HG03558 (cell line): ENCODE results near the gene R3HDM2.

Source experiments
- ATAC-seq: cut with Tn5 transposase; IDR thresholded peaks from one replicate; pipeline ENCODE4 v1.9.1; 2021; ENCODE audit warnings: moderate number of reproducible peaks; ENCODE audit not compliant: unreplicated experiment; ENCODE audit errors: extremely low read depth

The R3HDM2 gene

DNA sequence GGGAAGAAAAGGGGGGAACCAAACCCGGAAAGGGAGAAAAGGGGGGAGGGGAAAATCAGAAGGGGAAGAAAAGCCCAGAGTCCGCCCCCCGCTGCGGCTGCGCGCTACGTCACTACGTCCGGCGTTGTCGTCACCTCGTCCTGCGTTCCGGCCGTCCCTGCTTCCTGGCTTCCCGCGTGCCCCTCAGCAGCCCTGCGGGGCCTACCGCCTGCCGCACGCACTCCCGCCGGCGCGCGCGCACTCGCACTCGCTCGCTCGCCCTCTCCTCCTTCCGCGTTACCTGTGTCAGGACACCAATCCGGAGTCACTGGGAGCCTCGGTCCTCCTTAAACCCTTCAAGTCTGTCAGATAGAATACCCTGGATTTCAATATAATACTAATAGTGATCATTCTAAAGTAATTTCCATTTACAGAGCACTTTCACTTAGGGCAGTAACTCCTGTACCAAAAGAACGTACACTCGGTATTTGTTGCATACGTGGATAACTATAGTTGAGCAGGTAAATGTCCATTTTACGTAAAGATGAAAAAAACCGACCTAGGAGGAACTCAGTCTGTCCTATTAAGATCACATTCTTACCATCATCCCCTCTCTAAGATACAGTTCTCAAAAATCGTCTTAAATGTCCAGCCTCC lies at the start of gene R3HDM2:
Gene R3HDM2, minus strand, starts transcription at position 113 of the 636 bp plus-strand sequence. CDS start 120,615 bp downstream, outside the sequence.
- peak; percentile 89 for ATAC-seq

DNA sequence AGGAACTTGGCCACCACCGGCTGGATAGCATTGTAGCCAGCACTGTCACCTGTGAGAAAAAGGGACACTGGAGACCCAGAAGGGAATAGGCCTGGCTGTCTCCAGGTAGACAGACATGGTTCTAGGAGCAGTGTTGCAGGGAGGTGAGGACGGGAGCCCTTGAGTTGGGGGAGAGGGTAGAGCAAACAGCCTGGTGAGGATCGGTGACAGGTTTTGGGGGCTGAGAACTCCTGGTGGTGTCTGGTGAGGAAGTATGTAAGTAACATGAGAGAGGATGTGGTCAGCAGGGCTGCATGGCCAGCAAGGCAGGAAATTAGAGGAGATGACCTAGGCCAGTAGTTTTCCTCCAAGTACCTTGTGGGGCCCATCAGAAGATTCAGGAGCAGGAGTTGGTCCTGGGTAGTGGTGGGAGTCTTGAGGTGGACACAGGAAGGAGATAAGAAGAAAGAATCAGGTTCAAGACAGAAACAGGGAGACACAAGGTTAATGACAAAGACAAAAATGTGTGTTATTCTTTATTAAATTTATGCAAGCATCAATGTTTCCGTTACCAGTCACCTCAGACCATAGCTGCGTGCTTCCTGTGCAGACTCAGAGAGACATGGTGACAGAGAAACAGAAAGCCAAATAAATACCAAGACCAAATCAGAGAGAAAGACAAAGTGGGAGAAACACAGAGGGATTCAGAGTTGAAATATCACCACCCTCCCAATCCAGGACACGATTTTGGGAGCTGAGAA lies 48.7 kb upstream of the R3HDM2 start, which contains the start of gene ARHGAP9:
Gene ARHGAP9, minus strand, starts transcription at position 491 of the 740 bp plus-strand sequence. Its CDS starts 460 bp downstream, at position 31.
- ATAC-seq, result no peak

DNA sequence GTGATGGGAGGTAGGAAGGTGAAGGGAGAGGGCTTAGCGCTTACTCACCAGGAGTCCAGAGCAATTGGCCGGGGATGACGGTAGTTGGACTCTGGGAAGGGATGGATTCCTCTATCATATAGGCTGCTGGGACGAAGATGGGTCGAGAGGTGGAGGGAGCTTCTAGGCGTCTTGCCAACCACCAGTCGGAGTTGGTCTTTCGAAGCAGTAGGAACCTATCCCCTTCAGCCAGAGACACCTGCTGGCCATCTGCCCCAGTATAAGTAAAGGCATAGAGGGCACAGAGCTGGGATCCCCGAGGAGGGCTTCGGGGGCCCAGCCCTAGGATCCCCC lies 48.2 kb upstream of the R3HDM2 start:
- ATAC-seq, result no peak

DNA sequence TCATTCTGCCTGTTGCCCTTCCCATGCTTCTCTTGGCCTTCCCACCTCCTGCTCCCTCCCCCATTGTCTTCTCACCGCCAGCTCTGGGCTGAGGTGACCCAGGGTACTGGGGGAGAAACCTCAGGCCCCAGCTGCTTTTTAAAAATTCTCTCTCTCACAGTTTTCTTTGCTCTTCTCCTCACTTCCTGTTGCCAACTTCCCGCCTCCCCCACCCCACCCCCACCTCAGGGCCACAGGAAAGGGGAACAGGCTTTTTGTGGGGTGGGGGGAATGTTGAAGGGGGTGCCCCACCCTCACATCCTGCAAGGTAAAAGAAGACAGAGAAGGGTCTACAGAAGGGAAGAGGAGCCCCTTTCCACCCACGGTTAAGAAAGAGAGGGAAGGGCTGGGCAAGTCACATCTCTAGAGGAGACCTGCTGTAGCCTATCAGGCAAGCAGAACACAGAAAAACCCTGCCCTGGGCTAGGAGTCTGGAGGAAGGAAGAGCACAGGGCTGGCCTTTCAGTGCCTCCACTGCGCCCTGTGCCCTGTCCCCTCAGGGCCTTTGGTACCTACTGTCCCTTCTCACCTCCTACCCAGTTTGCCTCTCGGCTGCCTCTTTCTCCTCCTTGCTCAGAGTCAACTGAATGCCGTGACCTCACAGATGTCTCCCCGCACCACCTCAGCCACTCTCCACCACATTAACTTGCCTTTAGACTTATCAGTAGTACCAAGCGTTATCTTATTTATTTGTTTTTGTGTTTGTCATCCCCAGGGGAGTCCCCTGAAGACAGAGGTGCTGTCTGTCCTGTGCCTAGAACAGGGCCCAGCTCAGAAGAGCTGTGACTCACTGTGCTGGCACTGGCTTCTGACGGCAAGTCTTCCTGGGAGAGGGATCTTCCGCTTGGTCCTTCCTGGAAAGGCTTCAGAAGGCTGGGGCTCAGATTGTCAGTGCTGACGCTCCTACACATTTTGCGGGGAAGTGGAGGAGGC lies 47.2 kb upstream of the R3HDM2 start:
- ATAC-seq, result no peak

DNA sequence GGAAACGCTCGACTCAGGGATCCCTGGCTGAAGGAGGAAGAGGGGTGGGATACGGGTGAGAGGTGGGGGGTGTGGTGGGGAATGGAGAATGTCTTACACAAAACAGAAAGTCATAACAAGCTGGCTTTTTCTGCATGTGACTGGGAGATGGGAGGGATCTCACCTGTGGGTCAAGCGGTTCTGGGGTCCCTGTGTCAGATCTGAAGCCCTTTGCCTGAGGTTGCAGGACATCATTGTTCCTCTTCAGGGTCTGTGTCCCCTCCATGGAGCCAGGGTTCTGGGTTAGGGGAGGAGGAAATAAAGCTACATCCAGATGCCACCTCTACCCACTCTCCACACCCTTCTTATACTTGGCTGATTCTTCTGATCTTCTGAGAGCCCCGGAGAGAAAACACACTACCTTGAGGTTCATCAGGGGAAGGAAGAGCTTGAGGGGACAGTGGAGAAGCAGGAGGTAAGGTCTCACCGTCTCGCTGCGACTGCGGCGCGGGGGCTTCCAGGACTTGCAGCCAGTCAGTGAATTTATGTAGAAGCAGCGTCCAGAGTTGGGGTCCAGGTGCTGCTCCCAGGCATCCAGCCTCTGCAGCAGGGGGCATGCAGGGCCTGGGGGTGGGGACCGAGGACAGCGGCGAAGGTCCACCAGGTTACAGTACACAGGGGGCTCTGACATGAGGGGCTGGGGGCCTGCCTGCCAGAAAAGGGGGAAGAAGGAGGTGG lies 46.3 kb upstream of the R3HDM2 start:
- no peak for ATAC-seq

DNA sequence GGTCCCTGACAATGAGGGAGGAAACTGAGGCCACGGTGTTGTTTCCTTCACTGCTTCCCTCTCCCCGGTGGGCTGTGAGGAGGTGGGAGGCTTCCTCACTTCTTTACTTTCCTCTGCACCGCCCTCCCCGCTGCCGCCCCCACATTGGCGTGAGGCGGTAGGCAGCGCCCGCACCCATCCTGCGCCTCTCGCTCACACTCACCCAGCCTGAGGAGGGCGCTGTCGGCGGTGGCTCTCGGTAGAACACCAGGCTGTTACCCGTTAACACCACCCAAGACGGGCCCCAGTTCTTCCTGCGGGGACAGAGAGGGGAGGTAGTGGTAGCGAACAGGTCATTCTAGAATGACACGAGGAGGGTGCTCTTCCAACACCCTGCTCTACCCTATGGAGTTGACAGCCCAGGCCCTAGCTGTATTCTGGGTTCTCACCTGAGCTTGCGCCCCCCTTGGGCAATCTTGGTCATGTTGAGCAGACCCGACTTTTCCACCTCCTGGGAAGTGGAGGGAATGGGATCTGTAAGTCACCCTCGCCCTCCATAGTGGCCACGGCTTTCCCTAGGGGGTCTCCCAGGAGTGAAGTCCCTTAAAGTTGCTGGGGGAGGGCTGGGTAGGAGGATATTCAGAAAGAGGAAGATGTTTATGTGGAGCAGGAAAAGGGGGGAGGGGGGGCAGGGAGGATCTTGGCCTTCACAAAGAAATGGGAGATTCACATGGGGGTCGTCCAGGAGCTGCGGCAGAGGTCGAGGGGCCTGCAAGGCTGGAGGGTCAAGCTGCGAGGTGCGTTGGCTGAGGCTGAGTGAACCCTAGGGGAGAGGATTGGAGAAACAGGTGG lies 45.5 kb upstream of the R3HDM2 start:
- ATAC-seq, result no peak

DNA sequence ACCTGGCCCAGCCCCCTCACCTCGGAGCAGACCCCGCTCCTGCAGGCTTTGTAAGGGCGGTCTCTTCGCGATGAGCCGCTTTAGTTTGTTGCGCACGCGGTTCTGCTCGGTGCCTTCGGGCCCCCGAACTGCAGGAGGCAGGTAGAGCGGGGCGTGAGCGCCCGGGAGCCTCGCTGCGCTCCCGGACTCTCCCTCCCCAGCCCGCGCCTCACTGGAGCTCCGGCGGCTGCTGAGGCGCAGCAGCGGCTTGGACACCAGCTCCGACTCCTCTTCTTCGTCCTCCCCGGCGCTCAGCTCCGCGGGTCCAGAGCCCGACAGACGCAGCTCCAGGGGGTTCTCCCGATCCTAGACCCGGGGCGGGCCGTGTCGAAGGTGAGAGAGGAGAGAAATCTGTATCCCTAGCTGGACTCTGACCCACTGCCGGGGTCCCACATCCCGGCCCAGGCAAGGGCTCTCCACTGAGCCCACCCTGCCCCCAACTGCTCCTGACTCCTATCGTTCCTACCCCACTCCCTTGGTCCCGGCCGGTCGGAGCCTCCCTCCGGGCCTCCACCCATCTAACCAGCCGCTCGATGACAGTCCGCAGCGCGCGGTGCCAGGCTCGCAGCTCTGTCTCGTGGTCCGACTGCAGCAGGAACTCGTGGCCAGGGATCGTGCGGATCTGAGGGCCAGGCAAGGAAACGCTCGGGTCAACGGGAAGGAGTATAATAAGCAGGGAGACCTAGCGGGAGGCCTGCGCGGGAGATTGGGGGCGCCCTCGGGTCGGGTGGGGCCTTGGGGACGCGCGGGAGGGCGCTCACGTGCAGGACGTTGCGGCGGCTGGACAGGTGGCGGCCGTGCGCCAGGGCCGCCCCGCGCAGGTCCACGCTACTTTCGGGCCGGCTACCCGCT lies 44.7 kb upstream of the R3HDM2 start:
- no peak for ATAC-seq

DNA sequence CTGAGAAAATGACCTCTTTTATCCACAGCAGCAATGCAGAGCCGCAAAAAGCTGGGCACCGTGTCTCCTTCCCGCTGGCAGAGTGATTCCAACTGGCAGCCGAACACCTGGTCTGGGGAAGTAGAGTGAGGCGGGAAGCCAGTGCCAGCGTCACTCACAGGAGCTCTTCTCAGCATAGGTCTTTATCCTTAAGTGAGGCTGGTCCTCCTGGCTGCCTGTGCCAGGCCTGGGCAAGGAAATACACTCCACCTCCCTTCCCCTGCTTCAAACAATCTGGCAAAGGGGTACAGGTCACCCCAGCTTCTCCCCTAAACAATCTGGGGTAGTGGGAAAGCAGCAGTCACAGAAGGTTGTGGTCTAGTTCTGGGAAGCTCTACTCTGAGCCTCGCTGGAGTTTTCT lies 44.0 kb upstream of the R3HDM2 start:
- ATAC-seq, result no peak

DNA sequence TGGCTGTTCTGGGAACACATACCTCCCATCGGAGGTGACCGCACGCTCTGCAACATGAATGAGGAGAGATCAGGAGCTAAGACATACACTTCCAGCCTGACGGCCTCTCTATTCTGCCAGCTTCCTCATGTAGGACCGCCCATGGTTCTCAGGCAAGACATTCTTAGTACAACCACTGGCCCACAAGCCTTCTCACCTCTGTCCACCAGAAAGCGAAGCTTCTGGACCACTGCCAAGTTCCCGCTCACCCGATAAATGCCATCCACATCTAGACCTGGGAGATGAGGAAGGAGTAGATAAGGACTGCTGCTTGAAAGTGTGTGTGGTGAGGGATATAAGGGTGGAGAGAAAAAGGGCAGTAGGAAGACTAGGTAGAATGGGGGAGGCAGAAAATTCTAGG lies 43.6 kb upstream of the R3HDM2 start:
- ATAC-seq, result no peak

DNA sequence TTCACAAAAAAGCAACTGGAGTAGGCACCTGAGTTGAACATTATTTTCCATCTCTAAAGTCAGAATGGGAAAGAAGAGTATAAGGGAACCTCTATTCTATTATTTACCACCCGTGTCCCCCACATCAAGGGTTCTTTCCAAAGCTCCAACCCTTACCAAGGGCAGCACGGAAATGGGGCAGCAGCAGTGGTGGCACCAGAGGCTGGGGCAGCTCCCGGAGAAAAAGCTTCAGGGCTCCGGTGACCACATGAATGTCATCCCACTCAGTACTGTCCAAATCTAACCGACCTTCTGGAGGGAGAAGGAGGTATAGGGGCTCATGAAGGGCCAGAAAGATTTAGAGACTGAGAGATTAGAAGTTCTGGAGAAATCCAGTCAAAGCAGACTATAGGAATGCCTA lies 43.0 kb upstream of the R3HDM2 start:
- ATAC-seq, result no peak

DNA sequence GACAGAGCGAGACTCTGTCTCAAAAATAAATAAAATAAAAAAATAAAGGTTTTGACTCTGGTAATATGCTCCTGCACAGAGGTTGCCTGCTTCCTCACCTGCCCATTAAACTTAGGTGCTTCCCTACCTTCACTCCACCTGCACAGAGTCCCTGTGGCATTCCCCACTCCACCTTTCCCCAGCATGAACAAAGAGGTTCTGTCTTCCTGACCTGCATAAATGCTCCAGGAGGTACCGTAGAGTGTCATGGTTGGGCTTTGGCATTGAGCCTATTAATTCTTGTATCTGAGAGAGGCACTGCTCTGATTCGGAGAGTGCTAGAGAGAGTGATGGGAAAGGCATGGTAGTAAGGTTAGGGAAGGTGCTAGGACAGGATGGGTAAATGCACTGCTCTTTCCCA lies 42.5 kb upstream of the R3HDM2 start:
- no peak for ATAC-seq

DNA sequence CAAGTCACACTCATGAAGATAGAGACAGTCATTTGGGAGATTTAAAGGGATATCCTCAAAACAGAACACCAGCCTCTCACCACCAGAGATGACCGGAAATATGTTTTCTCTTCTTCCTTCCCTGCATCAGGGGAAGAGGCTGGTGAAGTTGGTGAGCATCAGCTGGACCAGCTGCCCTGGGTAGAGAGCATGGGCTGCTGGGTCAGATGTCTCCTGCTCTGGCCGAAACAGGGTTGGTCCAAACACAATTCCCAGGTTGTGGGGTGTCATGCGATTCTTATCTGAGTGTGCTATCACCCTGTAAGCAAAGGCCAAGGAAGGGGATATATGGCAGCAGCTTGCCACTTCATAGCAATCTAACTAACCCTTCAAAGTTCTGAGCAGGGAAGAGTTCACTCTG lies 41.5 kb upstream of the R3HDM2 start:
- no peak for ATAC-seq

DNA sequence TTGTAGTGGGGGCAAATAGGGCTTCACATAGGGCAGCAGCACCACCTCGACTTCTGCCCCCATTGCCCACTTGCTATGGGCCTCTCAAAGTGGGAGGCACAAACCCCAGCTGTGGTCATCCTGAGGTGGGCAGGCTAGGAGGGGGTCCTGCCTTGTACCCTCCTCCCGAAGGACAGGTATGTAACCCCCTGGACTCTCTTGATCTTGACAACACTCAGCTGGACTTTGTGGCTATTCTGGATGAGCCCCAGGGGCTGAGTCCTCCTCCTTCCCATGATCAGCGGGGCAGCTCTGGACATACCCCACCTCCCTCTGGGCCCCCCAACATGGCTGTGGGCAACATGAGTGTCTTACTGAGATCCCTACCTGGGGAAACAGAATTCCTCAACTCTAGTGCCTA lies 40.8 kb upstream of the R3HDM2 start:
- ATAC-seq, result no peak

DNA sequence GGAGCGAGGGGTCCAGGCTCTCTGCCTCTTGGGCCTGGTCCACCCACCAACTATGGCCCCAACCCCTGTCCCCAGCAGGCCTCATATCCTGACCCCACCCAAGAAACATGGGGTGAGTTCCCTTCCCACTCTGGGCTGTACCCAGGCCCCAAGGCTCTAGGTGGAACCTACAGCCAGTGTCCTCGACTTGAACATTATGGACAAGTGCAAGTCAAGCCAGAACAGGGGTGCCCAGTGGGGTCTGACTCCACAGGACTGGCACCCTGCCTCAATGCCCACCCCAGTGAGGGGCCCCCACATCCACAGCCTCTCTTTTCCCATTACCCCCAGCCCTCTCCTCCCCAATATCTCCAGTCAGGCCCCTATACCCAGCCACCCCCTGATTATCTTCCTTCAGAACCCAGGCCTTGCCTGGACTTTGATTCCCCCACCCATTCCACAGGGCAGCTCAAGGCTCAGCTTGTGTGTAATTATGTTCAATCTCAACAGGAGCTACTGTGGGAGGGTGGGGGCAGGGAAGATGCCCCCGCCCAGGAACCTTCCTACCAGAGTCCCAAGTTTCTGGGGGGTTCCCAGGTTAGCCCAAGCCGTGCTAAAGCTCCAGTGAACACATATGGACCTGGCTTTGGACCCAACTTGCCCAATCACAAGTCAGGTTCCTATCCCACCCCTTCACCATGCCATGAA lies 40.3 kb upstream of the R3HDM2 start:
- ATAC-seq, result no peak

DNA sequence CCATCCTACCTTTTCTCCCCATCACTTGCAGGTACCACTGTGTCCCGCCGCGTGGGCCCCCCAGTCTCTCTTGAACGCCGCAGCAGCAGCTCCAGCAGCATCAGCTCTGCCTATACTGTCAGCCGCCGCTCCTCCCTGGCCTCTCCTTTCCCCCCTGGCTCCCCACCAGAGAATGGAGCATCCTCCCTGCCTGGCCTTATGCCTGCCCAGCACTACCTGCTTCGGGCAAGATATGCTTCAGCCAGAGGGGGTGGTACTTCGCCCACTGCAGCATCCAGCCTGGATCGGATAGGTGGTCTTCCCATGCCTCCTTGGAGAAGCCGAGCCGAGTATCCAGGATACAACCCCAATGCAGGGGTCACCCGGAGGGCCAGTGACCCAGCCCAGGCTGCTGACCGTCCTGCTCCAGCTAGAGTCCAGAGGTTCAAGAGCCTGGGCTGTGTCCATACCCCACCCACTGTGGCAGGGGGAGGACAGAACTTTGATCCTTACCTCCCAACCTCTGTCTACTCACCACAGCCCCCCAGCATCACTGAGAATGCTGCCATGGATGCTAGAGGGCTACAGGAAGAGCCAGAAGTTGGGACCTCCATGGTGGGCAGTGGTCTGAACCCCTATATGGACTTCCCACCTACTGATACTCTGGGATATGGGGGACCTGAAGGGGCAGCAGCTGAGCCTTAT lies 39.6 kb upstream of the R3HDM2 start:
- ATAC-seq, result no peak

DNA sequence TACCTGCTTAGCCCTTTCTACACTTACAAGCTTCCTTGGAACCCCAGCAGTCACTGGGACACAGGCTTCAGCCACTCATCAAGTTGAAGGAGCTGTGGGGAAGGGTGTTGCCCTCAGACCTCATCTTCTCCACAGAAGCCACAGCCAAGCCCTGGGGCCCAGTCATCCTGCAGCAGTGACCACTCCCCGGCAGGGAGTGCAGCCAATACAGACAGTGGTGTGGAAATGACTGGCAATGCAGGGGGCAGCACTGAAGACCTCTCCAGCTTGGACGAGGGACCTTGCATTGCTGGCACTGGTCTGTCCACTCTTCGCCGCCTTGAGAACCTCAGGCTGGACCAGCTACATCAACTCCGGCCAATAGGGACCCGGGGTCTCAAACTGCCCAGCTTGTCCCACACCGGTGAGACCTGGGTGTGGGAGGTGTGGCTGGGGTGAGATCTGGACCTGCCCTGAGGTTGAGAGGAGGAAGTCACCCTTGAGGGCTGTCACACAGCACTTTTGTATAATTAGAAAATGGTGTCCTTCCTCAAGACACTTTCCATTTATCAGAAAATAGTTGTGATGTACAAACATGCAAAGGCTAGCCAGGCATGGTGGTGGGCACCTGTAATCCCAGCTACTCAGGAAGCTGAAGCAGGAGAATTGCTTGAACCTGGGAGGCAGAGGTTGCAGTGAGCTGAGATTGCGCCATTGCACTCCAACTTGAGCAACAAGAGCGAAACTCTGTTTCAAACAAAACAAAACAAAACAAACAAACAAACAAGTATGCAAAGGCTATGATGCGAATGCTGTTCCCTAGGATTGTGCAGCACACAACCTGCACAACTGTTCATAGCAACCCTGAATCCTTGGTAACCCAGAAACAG lies 38.7 kb upstream of the R3HDM2 start:
- no peak for ATAC-seq
